ENCODE results near the gene CA12. TPM values are rescaled to one million over a fixed set of nuclear protein-coding genes. Genes with fewer than 3 reads are reported as not detected.

CA12 gene
- total RNA-seq, 2 experiments from 2014 or later, result 0.07 to 0.10 TPM

GRCh38 chr15:63362196-63362595 lies 19.4 kb downstream of the CA12 start:
- Mint-ChIP-seq H3K9me3 (no peaks in the 10 kb centered on the region), H3K4me3 (no peak overlapping the region), H3K27ac (no peak overlapping the region), H3K36me3 (no peaks in the 10 kb centered on the region), H3K27me3 (peaks cover 11% of the 10 kb centered on the region), H3K4me1 (ENCODE audit: low read depth) (no peaks in the 10 kb centered on the region)
- no peak for DNase-seq
- intact Hi-C loops (cut with micrococcal nuclease), result no loop called here
- CTCF ChIA-PET, result no interaction called here
- POLR2A ChIA-PET, result interaction anchor here (0.6 kb wide), 1 partner anchor 61 kb away, joined by 3 read pairs; no protein-coding TSS in a partner anchor

GRCh38 chr15:63360170-63360569 lies 21.5 kb downstream of the CA12 start:
- Mint-ChIP-seq H3K27me3 (peaks cover 11% of the 10 kb centered on the region), H3K36me3 (no peaks in the 10 kb centered on the region), H3K27ac (no peak overlapping the region), H3K4me3 (no peak overlapping the region), H3K4me1 (ENCODE audit: low read depth) (no peaks in the 10 kb centered on the region), H3K9me3 (no peaks in the 10 kb centered on the region)
- intact Hi-C loops (cut with micrococcal nuclease), result no loop called here
- DNase-seq, result no peak
- ChIA-PET POLR2A (interaction anchor here (0.8 kb wide), 1 partner anchor 10 kb away, joined by 3 read pairs; no protein-coding TSS in a partner anchor), CTCF (no interaction called here)

GRCh38 chr15:63358241-63359029 lies 23.2 kb downstream of the CA12 start:
- Mint-ChIP-seq H3K4me3 (no peak overlapping the region), H3K27ac (no peak overlapping the region), H3K36me3 (no peaks in the 10 kb centered on the region), H3K27me3 (peaks cover 11% of the 10 kb centered on the region), H3K9me3 (no peaks in the 10 kb centered on the region), H3K4me1 (ENCODE audit: low read depth) (no peaks in the 10 kb centered on the region)
- CTCF ChIA-PET, result no interaction called here
- intact Hi-C loops (cut with micrococcal nuclease), result no loop called here
- POLR2A ChIA-PET, result no interaction called here
- DNase-seq, result no peak

DNA sequence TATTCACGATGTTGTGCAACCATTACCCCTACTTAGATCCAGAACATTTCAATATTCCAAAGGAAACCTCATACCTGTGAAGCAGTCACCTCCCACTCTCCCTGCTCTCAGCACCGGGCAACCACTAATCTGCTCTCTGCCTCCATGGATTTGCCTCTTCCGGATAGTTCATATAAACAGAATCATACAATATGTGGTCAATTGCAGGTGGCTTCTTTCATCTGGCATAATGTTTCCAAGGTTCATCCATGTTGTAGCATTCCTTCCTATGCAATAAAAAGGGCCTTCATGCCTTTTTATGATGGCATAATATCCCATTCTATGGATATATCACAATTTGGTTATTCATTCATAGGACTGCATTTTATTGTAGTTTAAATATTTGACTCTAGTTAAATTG lies 23.9 kb downstream of the CA12 start:
- no peak overlapping the region for H3K4me3 Mint-ChIP-seq
- ChIA-PET CTCF (no interaction called here), POLR2A (no interaction called here)
- intact Hi-C loops (cut with micrococcal nuclease), result no loop called here
- H3K4me1 Mint-ChIP-seq (ENCODE audit: low read depth), result no peaks in the 10 kb centered on the region
- peaks cover 11% of the 10 kb centered on the region for H3K27me3 Mint-ChIP-seq
- no peaks in the 10 kb centered on the region for H3K36me3 Mint-ChIP-seq
- H3K27ac Mint-ChIP-seq, result no peak overlapping the region
- H3K9me3 Mint-ChIP-seq, result no peaks in the 10 kb centered on the region
- no peak for DNase-seq

- Mint-ChIP-seq H3K27ac (no peak overlapping the region), H3K4me1 (ENCODE audit: low read depth) (no peaks in the 10 kb centered on the region), H3K4me3 (no peak overlapping the region), H3K9me3 (no peaks in the 10 kb centered on the region), H3K36me3 (no peaks in the 10 kb centered on the region), H3K27me3 (peaks cover 11% of the 10 kb centered on the region)
- POLR2A ChIA-PET, result no interaction called here
- intact Hi-C loops (cut with micrococcal nuclease), result no loop called here
- no peak for DNase-seq
- CTCF ChIA-PET, result no interaction called here
Observed at GRCh38 chr15:63357061-63357460, 24.6 kb downstream of the CA12 start.

- Mint-ChIP-seq H3K27ac (no peak overlapping the region), H3K36me3 (no peaks in the 10 kb centered on the region), H3K9me3 (no peaks in the 10 kb centered on the region), H3K27me3 (peaks cover 5% of the 10 kb centered on the region), H3K4me1 (ENCODE audit: low read depth) (no peaks in the 10 kb centered on the region), H3K4me3 (no peak overlapping the region)
- DNase-seq, result no peak
- POLR2A ChIA-PET, result no interaction called here
- CTCF ChIA-PET, result no interaction called here
- intact Hi-C loops (cut with micrococcal nuclease), result no loop called here
Observed at GRCh38 chr15:63354821-63355650, 26.6 kb downstream of the CA12 start.

GRCh38 chr15:63353887-63354286 lies 27.8 kb downstream of the CA12 start:
- H3K9me3 Mint-ChIP-seq, result no peaks in the 10 kb centered on the region
- H3K4me1 Mint-ChIP-seq (ENCODE audit: low read depth), result no peaks in the 10 kb centered on the region
- no peaks in the 10 kb centered on the region for H3K36me3 Mint-ChIP-seq
- ChIA-PET POLR2A (no interaction called here), CTCF (no interaction called here)
- H3K27me3 Mint-ChIP-seq, result peaks cover 3% of the 10 kb centered on the region
- no peak for DNase-seq
- H3K4me3 Mint-ChIP-seq, result no peak overlapping the region
- intact Hi-C loops (cut with micrococcal nuclease), result no loop called here
- H3K27ac Mint-ChIP-seq, result no peak overlapping the region

DNA sequence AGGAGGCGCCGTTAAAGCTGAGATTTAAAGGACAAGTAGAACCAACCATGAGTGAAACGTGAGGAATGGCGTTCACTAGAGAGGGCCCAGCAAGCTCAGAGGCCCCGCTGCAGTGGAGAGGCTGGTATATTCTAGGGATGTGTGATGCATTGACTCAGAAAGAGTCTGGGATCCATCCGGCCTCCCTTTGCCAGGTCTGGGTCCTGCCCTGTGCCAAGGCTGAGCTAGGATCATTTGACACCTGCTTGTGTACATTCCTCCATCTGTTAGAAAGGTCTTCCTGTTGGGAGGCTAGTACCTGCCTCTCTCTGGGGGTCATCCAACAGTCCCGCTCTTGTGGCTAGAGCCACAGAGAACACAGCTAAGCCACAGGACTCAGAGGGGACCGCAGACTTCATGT lies 28.4 kb downstream of the CA12 start:
- POLR2A ChIA-PET, result no interaction called here
- Mint-ChIP-seq H3K4me1 (ENCODE audit: low read depth) (no peaks in the 10 kb centered on the region), H3K36me3 (no peaks in the 10 kb centered on the region), H3K27me3 (no peaks in the 10 kb centered on the region), H3K27ac (no peak overlapping the region), H3K4me3 (no peak overlapping the region), H3K9me3 (no peaks in the 10 kb centered on the region)
- intact Hi-C loops (cut with micrococcal nuclease), result no loop called here
- DNase-seq, result no peak
- CTCF ChIA-PET, result no interaction called here

DNA sequence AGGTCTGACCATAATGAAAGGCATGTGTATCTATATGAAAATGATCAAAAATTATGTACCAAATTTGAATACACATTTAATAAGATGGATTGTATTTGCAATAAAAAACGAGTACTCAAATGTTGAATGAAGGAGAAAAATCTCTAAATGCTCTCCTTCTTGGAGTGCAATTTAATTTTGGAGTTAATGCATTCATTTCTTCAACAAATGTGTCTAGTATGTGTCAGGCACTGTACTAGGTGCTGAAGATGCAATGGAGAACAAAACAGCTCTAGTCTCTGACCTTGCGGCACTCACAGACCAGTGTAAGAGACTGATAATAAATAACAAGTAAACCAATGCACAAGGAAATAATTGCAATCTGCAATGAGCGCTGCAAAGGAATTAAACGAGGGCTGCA lies 28.8 kb downstream of the CA12 start:
- Mint-ChIP-seq H3K36me3 (no peaks in the 10 kb centered on the region), H3K4me3 (no peak overlapping the region), H3K9me3 (no peaks in the 10 kb centered on the region), H3K27me3 (no peaks in the 10 kb centered on the region), H3K27ac (no peak overlapping the region), H3K4me1 (ENCODE audit: low read depth) (no peaks in the 10 kb centered on the region)
- POLR2A ChIA-PET, result no interaction called here
- intact Hi-C loops (cut with micrococcal nuclease), result no loop called here
- CTCF ChIA-PET, result no interaction called here
- DNase-seq, result no peak

DNA sequence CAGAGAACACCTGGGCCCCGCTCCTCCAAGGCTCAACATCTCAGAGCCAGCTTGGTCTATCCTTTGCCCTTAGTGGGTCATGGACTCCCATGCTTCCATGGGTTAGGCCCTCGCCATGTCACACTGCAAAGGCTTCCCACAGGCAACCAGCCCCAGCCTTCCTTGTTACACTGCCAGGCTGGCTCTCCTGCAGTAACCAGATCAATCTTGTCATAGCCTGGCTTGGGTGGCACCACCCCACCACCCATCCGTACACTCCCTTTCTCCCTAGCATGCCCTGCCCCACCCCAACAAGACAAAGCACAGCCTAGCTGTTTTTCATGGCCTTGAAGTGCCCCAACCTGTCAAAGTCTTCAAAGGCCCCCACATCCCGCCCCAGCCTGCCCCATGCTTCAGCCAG lies 30.5 kb downstream of the CA12 start:
- no peak overlapping the region for H3K4me3 Mint-ChIP-seq
- H3K27me3 Mint-ChIP-seq, result no peaks in the 10 kb centered on the region
- CTCF ChIA-PET, result no interaction called here
- H3K9me3 Mint-ChIP-seq, result no peaks in the 10 kb centered on the region
- no peak for DNase-seq
- H3K27ac Mint-ChIP-seq, result no peak overlapping the region
- no peaks in the 10 kb centered on the region for H3K4me1 Mint-ChIP-seq (ENCODE audit: low read depth)
- H3K36me3 Mint-ChIP-seq, result no peaks in the 10 kb centered on the region
- POLR2A ChIA-PET, result no interaction called here
- intact Hi-C loops (cut with micrococcal nuclease), result no loop called here

DNA sequence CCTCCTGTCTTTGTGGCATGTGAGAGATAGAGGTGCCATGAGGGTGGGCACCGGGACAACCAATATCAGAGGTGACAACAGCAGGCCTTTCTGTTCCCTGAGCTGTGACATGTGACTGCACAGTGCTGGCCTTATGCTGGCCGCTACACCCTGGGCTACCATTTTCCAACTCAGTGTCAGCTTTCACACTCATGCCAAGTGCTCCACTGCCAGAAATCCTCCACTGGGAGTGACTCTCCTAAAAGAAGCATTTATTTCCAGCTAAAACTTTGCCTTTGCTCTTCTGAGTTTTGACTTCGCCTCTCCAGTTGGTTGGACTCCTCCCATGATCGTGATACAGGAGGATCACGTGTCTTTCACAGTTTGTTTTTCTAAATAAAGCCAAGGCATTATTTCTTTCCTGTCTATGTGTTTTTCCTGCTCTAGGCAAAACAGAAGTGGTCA lies 31.4 kb downstream of the CA12 start:
- ChIA-PET CTCF (interaction anchor here (1.0 kb wide), 1 partner anchor 54 kb away, joined by 3 read pairs; no protein-coding TSS in a partner anchor), POLR2A (interaction anchor here (1.0 kb wide), 1 partner anchor 10 kb away, joined by 3 read pairs; no protein-coding TSS in a partner anchor)
- Mint-ChIP-seq H3K4me1 (ENCODE audit: low read depth) (no peaks in the 10 kb centered on the region), H3K9me3 (no peaks in the 10 kb centered on the region), H3K27ac (no peak overlapping the region), H3K27me3 (no peaks in the 10 kb centered on the region), H3K36me3 (no peaks in the 10 kb centered on the region), H3K4me3 (no peak overlapping the region)
- intact Hi-C loops (cut with micrococcal nuclease), result no loop called here
- no peak for DNase-seq

DNA sequence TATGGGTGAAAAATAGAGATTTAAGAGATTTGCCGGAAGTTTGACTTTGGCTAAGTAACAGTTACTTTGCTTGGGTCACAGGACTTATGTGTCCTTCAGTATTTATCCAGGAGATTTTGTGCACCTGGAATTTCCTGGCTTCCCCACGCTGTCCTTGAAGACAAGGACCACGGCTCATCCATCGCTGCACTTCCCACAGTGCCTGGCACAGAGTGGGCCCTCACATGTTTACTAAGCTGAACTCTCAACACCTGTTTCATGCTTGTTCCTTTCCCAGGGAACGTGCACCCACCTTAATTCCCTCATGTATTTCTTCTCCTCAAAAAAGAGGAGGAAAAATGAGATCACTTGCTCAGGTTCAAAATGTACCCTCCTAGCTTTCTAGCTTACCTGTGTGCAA lies 32.0 kb downstream of the CA12 start:
- DNase-seq, result no peak
- intact Hi-C loops (cut with micrococcal nuclease), result no loop called here
- Mint-ChIP-seq H3K27ac (no peak overlapping the region), H3K36me3 (no peaks in the 10 kb centered on the region), H3K4me1 (ENCODE audit: low read depth) (no peaks in the 10 kb centered on the region), H3K9me3 (no peaks in the 10 kb centered on the region), H3K4me3 (no peak overlapping the region), H3K27me3 (no peaks in the 10 kb centered on the region)
- POLR2A ChIA-PET, result interaction anchor here (1.0 kb wide), 1 partner anchor 11 kb away, joined by 3 read pairs; no protein-coding TSS in a partner anchor
- CTCF ChIA-PET, result interaction anchor here (1.0 kb wide), 1 partner anchor 55 kb away, joined by 3 read pairs; no protein-coding TSS in a partner anchor
